NCI-H1417 (cell line): ENCODE data around the gene ATP1B2.
A peak's percentile ranks its signal among the peaks of the same experiment; 100 is the strongest.

Experiments used
- DNase-seq, 3 experiments: peaks; one replicate each; lab custom pipeline; 2025; lab: John Stamatoyannopoulos, UW

ATP1B2 gene

DNA sequence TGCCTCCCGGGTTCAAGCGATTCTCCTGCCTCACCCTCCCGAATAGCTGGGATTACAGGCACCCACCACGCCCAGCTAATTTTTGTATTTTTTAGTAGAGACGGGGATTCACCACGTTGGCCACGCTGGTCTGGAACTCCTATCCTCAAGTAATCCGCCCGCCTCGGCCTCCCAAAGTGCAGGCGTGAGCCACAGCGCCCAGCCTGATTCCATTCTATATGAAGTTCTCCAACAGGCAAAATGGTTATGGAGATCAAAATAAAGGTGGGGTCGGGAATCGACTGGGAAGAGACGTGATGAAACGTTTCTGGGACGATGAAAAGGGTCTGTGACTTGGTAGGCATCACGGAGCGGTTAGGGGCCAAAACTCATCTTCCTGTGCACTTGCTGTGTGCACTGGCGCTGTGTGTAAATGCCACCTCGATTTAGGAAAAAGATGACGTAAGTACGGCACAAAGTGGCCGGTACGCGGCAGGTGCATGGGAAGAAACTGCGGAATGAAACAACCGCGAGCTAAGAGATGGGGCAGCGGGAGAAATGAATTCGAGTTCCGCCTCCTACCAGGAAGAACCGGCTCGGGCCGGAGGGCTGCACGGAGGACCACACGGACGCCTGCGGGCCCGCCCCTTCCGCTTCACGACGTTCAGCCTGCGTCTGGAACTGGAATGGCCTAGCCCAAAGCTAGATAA lies 35.0 kb downstream of the ATP1B2 start:
- DNase-seq: peak; percentile 83 to 96 (median 90)

DNA sequence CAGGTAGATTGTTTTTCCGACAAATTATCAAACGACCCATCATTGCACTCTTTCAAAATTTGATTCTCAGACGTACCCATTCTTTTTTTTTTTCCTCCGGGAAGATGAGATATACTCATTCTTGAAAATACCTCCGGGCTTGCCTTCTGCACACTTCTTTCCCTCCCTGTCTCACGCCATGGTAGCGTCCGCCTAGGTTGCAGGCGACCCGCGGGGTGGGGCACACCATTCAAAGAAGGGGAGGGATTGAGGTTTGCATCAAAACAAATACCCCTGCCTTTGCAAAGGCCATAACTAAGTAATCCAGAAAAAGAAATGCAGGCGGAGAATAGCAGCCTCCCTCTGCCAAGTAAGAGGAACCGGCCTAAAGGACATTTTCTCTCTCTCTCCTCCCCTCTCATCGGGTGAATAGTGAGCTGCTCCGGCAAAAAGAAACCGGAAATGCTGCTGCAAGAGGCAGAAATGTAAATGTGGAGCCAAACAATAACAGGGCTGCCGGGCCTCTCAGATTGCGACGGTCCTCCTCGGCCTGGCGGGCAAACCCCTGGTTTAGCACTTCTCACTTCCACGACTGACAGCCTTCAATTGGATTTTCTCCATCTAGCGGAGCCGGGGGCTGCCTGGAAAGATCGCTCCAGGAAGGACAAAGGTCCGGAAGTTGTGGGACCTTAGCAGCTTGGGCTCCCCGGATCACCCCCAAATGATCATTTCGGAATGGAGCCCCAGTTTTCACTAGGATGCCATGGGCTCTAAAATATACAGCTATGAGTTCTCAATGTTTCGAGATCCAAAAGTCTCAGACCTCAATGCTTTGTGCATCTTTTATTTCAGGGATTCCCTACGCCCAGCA lies 35.7 kb downstream of the ATP1B2 start:
- DNase-seq: peak; percentile 77 to 96 (median 90)

DNA sequence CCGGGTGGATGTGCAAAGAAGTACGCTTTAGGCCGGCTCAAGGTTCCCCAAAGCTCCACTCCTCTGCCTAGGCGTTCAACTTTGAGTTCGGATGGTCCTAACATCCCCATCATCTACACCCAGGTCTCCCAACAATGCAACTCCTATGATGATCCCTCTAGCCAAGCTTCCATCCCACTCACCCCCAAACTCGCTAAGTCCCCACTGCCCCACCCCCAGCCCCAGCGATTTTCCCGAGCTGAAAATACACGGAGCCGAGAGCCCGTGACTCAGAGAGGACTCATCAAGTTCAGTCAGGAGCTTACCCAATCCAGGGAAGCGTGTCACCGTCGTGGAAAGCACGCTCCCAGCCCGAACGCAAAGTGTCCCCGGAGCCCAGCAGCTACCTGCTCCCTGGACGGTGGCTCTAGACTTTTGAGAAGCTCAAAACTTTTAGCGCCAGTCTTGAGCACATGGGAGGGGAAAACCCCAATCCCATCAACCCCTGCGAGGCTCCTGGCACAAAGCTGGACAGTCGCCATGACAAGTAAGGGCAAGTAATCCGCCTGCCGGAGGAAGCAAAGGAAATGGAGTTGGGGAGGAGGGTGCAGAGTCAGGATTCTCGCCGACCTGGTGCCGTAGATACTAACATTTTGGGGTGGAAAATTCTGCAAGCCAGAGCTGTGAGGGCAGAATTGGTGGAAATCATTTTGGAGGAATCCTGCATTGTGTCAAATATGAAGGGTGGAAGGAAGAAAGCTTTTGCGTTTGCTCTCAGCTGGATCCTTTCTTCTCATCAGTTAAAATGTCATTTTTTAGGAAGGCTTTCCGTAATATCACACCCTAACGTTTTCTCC lies 36.6 kb downstream of the ATP1B2 start, which contains the start of gene TP53:
Gene TP53 (minus strand): TSS at position 419 of the 836 bp plus-strand sequence. CDS start 10,896 bp downstream, outside the sequence.
- DNase-seq: peak; percentile 74 to 91 (median 82)

DNA sequence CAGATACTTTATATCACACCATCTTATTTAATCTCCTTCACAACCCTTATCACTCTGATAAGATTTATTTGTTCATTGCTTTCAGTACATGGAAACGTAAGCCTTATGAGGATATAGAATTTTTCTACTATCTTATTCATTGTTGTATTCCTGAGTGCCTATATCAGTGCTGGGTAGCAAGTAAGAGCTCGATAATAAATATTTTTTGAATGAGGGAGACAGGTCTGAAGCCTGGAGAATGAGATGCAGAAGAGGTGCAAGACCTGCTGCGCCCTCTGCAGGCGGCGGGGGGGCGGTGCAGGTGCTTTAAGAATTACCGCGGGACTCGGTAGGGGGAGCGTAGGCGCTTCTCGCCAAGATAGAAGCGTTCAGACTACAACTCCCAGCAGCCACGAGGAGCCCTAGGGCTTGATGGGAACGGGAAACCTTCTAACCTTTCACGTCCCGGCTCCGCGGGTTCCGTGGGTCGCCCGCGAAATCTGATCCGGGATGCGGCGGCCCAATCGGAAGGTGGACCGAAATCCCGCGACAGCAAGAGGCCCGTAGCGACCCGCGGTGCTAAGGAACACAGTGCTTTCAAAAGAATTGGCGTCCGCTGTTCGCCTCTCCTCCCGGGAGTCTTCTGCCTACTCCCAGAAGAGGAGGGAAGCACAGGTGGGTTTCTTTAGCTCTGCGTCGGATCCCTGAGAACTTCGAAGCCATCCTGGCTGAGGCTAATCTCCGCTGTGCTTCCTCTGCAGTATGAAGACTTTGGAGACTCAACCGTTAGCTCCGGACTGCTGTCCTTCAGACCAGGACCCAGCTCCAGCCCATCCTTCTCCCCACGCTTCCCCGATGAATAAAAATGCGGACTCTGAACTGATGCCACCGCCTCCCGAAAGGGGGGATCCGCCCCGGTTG lies 37.4 kb downstream of the ATP1B2 start, which contains the start of gene WRAP53:
Gene WRAP53 (plus strand): TSS at position 570 of the 900 bp plus-strand sequence. CDS start 172 bp downstream, at position 742.
- DNase-seq: peak; percentile 87 to 96 (median 93)

DNA sequence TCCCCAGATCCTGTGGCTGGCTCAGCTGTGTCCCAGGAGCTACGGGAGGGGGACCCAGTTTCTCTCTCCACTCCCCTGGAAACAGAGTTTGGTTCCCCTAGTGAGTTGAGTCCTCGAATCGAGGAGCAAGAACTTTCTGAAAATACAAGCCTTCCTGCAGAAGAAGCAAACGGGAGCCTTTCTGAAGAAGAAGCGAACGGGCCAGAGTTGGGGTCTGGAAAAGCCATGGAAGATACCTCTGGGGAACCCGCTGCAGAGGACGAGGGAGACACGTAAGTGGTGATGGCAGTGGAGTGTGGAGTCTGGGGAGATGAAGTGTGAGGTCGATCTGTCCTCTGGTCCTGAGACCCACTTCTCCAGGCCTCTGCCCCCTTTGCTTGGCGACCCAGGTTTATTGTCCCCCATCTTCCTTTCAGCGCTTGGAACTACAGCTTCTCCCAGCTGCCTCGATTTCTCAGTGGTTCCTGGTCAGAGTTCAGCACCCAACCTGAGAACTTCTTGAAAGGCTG lies 38.1 kb downstream of the ATP1B2 start:
- no peak for DNase-seq

DNA sequence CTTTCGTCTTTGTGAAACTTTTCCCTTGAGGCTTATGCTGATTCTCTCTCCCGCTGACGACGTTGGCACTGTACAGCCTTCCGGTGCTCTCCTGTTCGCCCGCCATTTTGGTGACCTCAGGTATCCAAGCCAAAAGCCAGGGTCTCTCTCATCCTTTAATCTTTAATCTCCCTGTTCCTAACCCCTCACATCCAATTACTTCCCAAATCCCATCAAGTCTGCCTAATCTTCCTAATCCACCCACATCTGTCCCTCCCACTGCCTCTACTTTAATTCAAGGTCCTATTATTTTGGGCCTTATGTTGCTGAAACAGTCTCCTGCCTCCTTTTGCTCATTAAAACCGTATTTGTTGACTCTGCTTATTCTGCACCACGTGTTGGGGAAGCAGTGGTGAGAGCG lies 44.9 kb downstream of the ATP1B2 start:
- DNase-seq: no peak

DNA sequence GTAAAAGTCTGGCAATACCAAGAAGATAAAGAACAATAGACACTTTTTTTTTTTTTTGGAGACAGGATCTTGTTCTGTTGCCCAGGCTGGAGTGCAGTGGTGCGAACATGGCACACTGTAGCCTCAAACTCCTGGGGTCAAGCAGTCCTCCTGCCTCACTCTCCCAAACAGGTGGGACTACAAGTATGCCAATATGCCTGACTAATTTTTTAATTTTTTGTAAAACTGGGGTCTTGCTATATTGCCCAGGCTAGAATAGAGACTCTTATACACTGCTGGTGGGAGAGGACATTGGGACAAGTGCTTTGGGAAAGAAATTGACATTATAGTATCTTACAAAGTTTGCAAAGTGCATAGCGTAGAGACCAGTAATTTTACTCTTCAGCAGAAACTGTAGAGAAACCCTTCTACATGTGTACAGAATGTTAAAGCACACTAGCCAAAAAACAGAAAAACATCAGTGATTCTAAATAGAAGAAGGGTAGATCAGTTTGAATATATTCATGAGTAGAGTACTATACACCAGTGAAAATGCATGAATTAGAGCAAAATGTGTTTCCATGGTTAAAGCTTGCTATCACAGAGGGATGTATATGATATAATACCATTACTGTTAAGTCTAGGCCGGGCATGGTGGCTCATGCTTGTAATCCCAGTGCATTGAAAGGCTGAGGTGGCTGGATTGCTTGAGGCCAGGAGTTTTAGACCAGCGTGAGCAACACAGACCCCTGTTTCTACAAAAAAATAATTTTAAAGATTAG lies 47.3 kb downstream of the ATP1B2 start:
- DNase-seq: no peak

DNA sequence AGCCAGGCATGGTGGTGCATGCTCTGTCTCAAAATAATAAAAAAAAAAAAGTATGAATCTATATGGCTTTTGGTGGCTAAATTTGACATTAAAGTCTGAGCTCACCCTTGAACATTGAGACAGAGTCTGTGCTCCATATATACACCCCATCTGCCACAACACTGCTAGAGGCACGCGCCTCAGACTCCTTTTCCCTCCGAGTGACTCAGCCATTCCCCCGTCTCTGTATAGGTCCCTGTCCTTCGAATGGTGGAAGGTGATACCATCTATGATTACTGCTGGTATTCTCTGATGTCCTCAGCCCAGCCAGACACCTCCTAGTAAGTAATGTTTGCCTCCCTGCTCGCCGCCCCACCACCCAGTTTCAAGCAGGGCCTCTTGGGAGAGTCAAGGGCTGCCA lies 49.8 kb downstream of the ATP1B2 start:
- DNase-seq: no peak

DNA sequence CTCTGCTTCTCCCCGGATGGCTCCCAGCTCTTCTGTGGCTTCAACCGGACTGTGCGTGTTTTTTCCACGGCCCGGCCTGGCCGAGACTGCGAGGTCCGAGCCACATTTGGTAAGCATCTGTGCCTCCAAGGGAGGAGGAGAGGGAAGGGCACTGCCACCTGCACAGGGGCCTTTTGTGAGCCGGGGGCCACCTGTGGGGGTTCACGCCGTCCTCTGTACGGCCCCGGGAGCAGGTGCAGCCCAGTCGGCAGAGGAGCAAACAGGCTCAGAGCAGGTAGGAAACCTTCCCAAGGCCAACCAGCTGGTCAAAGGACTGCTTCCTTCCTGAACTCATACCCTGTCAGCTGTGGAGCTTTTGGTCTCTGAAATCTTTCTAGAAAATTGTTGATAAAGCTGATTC lies 51.0 kb downstream of the ATP1B2 start:
- DNase-seq: no peak

DNA sequence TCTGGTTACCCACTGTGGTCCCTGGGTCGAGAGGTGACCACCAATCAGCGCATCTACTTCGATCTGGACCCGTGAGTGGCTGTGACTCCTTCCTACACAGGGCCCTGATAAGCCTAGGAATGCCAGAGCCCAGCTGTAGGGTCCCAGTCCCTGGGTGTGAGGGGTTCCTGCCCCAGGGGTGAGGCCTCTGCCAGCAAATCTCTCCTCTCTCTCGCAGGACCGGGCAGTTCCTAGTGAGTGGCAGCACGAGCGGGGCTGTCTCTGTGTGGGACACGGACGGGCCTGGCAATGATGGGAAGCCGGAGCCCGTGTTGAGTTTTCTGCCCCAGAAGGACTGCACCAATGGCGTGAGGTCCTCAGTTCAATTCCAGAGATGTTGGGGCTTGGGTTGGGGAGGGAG lies 52.0 kb downstream of the ATP1B2 start:
- no peak for DNase-seq

DNA sequence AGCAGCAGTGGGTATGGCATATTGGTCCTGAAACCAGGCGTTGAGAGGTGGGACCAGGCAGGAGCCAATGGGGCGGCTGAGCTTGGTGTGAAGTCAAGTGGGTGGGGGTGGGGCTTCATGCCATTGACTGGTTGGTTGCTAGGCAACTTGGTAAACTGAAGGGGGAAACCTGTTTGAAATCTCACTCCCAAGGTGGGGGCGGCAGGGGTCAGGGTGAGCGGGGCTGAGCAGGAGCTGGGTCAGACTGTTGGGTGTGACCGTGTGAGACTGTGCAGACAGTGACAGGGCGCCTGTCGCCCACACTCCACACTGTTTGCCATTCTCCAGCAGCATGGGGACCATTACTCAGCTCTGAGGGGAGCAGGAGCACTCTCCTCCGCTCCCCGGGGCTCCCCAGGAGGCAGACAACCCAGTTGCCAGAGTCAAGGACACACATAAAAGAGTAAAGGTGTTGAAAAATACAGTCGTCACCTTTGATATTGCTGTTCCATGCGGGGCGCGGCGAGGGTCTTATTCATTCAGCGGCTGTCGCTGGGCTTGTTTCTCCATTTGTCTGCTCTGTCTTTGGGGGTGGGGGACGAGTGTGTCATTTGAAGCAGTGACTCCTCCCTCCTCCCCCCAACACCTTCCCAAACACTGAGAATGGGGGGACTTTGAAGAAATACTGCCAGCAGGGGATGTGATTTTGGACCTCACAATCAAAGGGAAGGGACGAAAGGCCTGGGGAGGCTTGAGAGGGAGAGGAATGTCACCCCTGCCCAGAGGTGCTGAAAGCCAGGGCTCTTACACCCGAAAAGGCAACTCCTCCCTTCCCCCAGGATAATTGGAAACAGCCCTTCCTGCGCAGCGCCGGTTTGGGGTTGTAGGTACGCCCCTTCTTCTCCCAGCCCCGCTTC lies 53.1 kb downstream of the ATP1B2 start:
- DNase-seq: peak; percentile 62 to 89 (median 71)

DNA sequence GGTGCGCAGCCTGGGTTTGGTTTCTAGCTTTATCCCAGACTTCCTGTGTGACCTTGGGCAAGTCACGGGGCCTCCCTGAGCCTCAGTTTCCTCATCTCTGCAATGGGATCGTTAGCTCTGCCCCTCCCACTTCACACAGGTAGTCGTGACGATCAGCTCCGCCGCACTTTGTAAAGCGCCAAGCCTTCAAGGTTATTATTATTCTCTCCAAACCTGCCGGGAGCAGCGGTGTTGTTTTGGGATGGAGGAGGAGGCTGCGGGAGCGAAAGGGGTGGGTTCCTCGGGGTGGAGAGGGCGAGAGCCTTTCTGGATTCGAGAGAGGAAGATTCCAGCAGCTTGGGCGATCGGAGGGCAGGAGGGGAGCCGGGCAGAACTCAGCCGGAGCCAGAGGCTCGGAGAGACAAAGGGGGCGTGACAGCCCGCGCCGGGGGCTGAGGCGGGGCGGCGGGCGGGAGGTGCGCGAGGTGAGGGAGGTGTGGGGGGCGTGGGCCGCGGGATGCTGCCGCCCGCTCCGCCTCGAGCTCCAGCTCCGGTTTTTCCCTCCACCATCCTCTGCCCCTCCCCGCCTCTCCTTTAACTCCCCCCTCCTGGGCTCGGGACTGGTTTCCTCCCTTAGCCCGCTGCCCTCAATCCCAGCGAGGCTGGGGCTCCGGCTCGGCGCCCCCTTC lies 54.0 kb downstream of the ATP1B2 start, which contains the start of gene EFNB3:
Gene EFNB3 (plus strand): TSS at position 602 of the 668 bp plus-strand sequence. CDS start 397 bp downstream, outside the sequence.
- DNase-seq: peak; percentile 50 to 77 (median 67)

DNA sequence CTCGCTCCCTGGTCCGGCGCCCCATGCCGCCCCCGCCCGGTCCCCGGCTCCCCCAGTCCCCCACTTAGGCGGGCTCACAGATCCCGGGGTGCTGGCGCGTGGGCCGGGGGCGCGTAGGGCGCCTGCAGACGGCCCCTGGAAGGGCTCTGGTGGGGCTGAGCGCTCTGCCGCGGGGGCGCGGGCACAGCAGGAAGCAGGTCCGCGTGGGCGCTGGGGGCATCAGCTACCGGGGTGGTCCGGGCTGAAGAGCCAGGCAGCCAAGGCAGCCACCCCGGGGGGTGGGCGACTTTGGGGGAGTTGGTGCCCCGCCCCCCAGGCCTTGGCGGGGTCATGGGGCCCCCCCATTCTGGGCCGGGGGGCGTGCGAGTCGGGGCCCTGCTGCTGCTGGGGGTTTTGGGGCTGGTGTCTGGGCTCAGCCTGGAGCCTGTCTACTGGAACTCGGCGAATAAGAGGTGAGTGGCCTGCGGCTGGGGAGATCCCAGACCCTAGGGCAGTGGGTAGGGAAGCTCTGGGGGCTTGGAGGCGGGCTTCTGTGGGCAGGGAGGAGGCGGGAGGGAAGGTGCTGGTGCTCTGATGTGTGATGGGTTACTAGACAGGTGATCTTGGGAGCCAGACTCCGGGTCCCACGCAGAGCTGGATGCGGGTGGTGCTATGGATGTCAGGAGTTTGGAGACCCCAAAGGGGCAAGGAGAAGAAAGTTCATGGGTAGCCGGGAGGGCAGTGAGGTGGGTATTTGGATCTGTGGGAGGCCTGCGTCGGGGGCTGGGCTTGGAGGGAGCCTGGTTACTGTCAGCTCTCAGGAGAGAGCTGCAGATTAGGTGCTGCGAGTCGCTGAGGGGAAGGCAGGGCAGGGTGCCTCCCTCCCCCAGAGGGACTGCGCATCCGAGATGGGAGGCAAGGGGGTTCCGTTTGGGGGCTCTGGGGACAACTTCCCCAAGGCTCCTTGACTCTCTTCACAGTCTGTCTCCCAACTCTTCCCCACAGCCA lies 54.8 kb downstream of the ATP1B2 start:
- peak in 1 of 3 experiments; percentile 10 for DNase-seq

DNA sequence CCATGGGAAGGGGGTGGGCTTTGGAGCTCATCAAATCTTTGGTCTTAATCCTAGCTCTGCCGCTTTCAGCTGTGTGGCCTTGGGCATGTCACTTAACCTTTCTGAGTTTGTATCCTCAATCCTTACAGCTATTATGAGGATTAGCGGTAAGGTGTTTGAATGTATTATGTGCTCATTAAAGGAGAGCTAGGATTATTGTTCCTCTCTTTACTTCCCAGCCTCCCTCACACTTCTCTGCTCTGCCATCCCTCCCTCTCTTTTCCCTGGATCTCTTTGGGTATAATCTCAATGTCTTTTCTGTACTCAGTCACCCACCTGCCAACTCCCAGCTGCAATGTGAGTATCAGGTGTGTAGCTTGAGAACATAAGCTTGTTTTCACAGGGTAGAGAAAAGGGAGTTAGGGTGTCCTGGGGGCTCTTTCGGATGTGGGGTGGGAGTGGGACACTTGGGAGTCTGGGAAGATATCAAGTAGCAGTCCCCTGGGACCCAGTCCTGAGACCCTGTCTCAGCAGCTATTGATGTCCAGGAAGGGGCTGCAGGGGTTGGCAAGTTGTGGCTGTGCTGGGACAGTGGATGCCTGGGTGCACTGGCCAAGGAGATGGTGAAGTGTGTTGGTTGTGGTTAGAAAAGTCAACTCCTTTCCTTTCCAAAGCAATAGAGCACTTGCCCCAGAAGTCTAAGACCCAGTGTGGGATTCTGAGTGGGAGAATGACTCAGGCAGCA lies 56.1 kb downstream of the ATP1B2 start:
- no peak for DNase-seq
